ENCODE measurements around the gene GPR34.
"Not testable (repeated sequence)": the region's sequence is repeated elsewhere in the genome, so short reads cannot be mapped to it uniquely, and the experiment has no call there.

GPR34 gene

DNA sequence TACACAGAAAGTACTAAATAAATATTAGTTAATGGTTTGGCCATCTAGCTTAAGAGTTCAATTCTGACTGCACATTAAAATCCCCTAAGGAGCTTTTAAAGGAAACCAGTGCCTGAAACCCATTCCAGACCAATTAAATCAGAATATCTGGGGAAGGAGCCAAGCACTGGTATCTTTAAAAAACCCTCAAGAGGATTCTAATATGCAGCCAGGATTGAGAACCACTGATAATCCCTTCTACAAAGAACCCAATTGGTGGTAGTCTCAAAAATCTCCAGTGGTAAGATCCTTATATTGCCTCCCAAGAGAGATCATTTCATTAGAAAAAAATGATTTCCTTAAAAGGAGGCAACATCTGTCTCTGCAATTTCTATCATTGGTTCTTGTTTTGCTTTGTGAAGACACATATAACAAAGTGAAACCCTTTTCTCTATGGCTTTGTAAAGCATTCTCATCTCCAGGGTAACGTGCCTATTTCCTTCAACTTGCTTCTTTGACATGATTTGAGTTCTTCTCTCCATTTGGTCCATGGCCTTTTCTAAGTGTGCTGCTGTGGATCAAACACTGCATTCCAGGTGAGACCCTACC, 3.5 kb downstream of the GPR34 start:
- DNase-seq = no peak

DNA sequence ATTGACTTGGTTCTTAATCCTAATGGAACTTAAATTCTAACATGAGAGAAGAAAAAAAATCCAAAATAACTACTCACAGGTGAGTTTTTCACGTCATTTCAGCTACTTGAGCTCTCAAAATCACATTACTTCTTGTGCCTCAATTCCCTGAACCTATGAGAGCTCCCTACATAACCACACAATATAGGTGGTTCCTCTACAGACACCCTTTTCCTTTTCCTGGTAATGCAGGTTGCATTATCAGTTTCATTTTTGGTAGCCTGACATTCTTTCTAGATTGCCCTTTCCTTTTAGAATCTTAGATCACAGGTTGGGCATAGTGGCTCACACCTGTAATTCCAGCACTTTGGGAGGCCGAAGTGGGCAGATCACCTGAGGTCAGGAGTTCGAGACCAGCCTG, 4.3 kb downstream of the GPR34 start:
- DNase-seq = no peak

DNA sequence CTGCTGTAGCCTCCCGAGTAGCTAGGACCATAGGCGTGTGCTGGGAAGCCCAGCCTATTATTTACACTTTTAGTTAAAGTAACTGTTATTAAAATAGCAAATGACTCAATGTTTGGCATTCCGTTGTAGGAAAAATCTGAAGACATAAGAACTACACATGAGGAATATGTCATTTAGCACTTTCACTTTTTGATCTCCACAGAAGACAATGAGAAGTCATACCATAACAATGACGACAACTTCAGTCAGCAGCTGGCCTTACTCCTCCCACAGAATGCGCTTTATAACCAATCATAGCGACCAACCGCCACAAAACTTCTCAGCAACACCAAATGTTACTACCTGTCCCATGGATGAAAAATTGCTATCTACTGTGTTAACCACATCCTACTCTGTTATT, 6.7 kb downstream of the GPR34 start:
- no peak for DNase-seq

DNA sequence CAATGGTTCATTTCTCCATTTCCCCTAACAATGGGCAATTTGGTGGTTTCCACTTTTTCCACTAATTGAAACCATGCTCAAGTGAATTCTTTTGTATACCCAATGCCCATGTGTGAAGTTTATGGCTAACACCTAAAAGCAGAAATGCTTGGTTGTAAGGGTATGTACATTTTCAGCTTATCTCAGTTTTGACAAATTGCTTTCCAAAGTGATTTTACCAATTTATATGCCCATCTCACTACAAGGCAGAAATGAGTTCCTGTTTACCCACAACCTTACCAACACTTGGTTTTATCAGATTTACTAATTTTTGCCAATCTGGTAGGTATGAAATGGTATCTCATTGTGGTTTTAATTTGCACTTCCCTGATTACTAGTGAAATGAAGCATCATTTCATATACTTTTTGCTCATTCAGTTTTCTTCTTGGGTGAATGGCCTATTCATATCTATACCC, 14.8 kb downstream of the GPR34 start:
- DNase-seq = no peak

DNA sequence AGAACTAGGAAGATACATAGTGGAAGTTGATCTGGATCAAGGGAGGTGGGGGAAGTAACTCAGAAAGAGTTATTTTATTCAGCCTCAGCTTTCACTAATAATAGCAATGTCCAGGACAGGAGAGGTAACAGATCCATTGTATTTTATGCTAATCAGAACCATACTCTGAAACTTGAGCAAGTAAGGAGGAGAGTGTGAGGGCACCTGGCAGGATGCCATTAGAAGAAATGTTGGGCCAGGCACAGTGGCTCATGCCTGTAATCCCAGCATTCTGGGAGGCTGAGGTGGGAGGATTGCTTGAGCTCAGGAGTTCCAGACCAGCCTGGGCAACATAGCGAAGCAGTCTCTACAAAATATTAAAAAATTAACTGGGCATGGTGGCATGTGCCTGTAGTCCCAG, 16.3 kb downstream of the GPR34 start:
- DNase-seq = no peak

DNA sequence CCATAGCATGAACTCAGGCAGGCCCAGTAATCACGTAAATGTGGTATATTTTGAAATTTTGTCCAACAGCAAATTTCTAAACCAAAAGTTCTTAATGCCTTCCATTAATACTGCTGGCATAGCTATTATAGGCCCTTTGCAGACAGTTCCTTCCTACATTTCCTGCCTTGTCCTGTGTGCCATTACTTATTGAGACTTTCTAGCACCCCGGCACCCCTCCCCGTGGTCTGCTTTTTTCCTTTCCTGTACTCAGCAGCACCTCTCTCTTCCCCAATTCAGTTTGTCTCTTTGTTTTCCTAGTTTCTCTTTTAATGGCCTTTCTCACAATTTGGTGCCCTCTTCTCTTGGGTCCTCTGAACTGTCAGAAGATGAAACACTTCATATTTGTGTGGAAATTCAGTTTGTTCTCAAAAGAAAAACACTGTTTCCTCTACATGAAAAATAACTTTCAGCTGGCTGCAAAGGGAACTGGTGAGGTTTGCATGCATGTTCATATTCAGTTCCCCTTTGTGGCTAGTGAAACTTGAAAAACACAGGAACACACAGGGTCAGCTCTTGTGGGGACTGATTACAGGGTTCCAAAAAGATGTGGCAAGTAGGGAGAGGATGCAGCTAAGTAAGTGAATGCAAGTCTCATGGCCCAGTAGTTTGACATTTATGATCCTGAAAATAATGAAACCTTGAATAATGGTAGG, 17.1 kb downstream of the GPR34 start:
- DNase-seq = peak in 6 of 58 donors; percentile 0 to 36 (median 8)

DNA sequence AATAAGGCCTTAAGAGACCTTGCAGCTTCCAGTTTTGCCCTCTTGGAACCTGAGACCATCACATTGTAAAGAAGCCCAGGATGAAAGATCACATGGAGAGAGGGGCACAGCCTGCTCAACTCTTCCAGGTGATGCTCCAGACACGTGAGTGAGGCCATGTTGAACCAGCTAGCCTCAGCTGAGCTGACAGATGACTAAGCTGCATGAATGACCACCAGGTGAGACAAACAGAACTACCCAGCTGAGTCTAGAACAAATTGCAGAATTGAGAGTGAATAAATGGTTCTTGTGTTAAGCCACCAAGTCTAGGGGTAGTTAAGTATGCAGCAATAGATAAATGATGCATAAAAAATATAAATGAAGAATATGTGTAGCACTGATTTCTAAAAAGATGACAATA, 18.4 kb downstream of the GPR34 start:
- DNase-seq = no peak

DNA sequence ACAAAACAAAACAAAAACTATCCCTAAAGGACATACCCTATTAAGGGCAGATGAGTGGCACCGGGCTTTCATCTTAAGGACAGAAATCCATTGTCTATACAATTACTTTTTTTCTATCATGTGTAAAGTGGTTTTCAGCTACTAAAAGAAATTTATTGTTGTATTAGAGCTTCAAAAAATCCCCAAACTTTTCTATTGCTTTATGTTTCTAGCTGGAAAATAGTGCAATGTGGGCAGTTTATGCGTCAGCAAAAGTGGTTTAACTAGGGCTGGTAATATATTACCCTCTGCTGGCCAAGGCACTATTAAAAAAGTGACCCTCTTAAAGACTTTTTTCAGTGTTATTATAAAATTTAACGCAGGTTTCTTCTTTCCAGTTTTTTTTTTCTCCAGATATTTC, 19.7 kb downstream of the GPR34 start:
- DNase-seq = no peak

DNA sequence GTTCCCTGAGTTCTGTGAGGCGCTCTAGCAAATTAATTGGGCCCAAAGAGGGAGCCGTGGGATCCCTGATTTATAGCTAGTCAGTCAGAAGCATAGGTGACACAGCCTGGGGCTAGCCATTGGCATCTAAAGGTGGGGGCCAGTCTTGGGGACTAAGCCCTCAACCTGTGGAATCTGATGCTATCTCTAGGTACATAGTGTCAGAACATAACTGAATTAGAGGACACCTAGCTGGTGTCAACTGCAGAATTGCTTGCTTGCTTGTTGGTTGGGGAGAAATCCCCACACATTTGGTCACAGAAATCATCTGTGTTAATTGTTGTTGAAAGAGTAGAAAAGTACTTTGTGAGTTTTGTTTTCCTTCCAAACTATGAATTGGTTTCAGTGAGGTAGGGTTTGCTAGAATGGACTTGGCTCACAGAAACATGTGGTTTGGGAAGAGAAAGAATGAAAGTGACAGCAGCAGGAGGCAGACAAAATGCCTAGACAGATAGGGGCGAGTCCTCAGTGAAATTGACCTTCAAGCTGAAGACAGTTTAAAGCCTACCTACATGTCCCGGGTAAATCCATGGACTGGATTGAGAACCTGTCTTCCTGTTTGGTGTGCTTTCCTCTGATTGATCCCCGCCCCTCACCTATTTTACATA, 22.4 kb downstream of the GPR34 start:
- no peak for DNase-seq

DNA sequence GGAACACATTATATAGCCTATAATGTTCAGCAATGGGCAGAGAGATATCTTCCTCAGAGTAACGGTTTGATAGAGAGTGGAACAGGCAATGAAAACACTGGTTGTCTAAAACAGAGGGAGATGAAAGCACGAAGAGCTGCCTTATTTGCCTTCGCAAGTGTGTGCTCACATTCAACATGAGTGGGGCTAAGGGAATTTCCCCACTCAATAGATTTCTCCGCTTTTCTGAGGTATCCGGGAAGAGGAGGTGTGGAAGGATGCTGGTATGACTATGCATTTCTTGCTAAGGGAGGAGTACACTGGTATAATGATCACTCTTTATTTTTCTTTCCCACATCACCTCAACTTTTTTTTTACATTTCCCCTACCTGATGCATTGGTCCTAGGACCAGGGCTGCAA, 27.4 kb downstream of the GPR34 start:
- DNase-seq = no peak

DNA sequence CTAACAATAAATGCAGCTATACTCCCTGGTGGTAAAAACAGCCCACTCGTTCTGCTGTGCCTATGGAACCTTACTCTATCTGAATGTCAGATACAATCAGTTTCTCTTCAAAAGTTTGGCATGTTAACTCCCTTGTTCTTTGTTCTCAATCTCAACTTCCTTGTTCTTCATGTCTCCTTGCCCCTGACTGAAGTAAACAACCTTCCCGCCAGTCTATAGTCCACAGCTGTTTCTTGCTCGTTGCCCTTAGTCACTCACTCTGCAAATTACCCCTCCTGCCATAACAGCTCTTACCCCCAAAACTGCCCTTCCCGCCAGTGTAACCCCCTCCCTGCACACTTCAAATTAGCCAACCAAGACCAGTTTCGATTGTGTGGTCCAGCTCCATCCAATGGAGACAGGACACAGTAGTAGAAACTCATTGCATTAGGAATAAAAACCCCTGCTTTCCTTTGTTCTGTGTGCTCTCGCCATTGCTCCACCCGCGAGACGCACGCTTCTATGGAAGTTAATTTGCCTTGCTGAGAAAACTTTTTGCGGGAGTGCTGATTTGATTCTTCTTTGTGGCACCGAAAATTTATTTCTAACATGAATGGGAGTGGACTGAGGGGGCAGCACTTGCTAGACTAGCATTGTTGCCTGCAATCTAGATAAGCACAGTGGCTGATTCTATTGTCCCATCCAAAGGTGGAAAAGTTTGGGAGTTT, 28.1 kb downstream of the GPR34 start:
- DNase-seq = no peak

DNA sequence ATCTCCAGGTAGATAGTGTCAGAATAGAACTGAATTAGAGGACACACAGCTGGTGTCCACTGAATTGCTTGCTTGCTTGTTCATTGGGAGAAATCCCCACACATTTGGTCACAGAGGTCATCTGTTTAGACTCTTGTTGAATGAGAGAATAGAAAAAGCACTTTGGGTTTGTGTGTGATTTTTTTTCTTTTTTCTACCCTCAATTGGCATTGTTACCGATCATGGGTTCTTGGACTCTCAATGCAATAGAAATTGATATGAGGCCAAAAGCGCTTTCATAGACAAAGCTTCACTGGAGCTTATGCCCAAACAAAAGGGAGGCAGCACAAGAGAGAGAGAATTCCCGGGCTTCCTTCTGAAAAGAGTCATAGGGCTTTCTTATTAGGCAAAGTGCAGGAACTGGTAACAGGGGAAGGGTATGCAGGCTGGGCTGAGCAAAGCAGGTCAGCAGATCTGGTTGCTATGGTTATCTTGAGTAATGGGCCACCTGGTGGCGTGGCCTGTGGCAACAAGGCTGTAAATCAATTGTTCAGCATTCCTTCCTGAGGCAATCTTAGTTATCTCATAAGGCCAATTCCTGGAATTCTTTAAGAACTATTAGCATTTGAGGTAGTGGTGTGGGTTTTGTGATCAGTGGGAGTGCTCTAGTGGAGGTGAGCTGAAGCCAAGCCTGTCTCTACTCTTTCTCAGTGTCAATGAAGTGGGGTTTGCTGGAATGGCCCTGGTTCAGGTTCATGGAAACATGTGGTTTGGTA, 29.9 kb downstream of the GPR34 start:
- DNase-seq = peak in 5 of 58 donors; percentile 3 to 24 (median 5)

DNA sequence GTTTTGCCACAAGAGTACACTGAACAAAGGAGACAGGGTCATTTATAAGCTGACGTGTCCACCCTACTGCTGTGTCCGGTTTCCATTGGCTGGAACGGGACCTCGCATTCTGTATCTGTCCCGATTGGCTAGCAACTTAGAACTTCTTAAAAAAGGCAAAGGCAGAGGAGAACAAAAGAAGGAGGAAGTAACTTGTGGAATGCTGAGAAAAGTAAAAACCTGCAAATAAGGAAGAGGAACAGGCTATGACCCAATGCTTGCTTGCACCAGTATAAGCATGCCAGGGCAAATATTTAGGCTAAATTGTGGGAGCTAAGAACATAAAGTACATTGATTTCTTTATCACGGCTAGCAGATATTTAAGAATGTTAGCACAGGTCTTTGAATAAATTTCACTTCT, 30.8 kb downstream of the GPR34 start:
- DNase-seq = not testable (repeated sequence)

DNA sequence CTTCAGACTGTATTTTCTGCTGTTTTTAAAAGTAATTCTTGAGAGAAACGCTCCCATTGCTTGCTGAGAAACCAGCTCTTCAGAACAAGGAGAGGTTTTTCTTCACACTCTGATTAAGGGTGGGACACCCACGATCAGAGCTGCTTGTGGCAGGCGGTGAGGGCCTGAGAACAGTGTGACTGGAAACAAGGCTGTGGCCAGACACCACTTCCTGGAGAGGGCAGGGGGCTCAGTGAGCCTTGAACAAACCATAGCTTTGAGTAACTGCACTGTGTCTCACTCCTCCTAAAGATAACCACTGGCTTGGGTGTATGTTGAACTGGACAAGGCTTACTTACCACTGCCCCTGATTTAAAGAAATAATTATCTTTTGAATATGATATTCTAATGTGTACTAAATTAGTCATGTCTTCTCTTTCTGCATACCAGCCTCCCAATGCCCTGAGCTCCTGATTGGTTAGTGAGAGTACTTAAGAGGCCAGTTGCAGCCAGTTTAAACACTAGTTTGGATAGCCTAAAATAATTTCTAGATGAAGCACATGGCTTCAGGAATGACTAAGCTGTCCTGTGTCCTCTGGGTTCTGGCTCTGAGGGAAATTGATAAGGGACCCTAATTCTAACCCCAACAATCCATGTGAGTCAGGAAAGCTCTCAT, 31.5 kb downstream of the GPR34 start:
- no peak for DNase-seq

DNA sequence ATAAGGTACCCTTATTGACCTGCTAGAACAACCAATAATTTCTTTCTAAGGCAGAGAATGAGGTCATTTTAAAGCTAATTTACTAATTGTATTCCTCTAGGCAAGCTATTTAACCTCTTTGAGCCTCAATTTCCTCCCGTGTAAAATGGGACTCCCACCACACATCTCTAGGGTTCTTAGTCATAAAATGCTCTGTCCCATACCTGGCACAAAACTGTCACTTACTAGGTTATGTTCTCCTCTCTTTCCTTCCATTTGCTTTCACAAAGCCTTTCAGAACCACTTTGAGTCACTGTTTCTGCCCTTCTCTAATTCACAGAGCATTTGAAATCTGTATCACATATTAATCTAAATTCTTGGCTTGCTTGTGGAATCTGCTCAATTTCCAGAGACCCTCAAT, 32.8 kb downstream of the GPR34 start:
- no peak for DNase-seq

DNA sequence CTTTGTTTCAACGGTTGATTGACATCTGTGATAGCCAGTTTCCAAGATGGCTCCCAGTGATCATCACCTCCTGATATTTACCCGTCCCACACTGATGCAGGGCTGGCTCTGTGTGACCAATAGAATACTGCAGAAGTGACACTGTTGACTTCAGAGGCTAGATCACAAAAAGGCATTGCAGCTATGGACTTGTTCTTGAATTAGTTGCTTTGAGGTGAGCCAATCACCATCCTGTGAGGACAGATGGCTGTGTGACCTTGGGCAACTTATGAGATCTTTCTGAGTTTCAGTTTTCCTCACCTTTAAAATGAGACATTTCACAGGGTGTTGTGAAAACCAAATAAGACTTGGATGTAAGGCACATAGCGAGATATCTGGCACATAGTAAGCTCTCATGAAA, 33.4 kb downstream of the GPR34 start:
- DNase-seq = no peak

DNA sequence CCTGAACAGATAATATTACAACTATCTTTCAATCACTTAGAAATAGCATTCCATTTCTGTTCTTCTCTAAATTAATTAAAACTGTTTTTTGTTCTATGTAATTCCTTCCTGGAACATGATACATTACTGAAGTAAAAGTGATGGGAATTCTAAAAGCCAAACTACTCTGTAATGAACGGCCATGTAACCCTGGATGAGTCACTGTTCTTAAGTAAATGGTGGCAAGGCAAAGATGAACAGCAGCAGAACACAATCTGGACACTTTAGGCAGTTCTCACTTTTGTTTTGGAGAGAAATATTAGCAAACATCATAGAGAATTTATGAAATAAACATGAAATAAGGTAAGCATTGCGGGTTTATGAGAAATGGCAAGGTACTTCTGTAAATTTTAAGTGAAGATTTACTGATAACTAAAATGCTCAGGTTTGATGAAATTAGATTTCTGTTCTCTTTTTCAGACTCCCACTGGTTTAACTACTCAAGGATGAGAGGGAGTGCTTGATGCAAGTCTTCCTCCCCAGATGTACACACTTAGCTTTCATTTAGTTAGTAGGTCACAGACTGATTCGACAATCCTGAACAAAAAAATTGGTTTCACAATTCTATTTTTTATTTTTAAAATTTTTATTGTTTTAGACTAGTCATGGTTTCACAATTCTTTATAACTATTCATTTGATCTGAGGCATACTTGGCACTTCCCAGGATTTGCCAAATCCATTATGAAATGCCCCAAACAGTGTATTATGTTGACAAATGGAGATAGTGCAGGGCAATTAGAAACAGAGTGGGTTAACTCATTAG, 34.2 kb downstream of the GPR34 start:
- no peak for DNase-seq

DNA sequence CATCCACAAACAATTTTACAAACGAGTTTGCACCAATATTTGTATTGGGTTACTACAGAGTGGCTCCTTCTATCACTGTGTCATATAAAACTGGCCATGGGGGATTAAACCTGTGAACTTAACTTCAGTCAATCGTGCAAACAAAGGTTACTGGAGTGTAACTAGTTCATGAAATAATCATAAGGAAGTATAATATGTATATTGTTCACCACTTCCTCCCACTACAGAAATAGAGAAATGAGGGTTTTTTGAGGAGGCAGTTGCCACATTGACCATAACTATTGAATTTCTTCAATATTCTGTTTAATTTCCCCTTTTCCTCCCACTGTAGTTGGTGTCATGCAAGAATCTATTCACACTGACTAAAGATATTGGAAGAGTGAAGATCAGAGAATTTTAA, 35.1 kb downstream of the GPR34 start, which contains the start of gene GPR82:
GPR82 (plus strand) TSS at position 356 of the 400 bp plus-strand sequence. CDS start 2,846 bp downstream, outside the sequence.
- DNase-seq = no peak

DNA sequence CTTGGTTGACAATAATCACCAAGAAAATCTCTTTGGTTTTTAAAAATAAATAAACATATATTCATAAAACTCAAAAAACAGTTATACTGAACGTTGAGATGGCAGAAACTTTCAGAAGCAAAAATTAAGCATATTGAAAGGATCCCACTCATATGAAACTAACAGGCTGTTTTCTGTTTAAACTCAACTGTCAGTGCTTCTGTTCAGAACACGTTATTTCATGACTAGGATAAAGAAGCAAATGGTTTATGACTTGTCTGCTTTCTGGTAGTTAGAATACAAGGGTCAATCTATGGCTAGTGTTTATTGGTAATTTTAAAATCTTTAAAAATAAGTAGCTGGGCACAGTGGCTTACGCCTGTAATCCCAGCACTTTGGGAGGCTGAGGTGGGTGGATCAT, 39.4 kb downstream of the GPR34 start:
- DNase-seq = no peak

DNA sequence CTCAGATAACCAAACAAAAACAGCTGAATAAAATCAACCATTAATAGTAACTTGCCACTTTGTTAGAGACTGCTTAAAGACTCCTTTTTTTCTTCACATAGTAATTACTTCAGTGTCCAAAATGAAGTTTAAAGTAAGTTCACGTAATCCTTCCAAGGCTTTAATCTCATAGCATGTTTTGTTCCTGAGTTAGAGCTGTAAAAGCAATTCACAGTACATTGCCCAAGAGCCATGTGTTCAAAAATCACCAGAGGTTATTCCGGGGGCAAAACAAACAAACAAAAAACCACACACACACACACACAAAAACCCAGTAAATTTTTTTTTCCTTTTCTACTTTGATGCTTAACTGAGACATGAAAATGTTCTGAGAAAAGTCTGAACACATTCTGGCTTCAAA, 41.3 kb downstream of the GPR34 start:
- no peak for DNase-seq
